GM19468 (cell line): ENCODE data around the gene EIF5.
A peak's percentile ranks its signal among the peaks of the same experiment; 100 is the strongest.

Experiments used
- ATAC-seq: cut with Tn5 transposase; IDR thresholded peaks from one replicate; pipeline ENCODE4 v1.9.1; 2021; ENCODE audit warnings: mild to moderate bottlenecking, moderate library complexity, moderate number of reproducible peaks; ENCODE audit not compliant: unreplicated experiment; ENCODE audit errors: extremely low read depth

Gene EIF5

GRCh38 chr14:103333754-103334643 lies at the start of gene EIF5:
EIF5 (plus strand) TSS chr14:103334237; CDS start chr14:103335861, 1,624 bp downstream.
- ATAC-seq: peak; percentile 74

GRCh38 chr14:103284574-103285467 lies 49.2 kb upstream of the EIF5 start:
- no peak for ATAC-seq

- no peak for ATAC-seq
These were observed 47.6 kb upstream of the EIF5 start for GRCh38 chr14:103286460-103286859.

- ATAC-seq: no peak
These were observed 46.8 kb upstream of the EIF5 start for GRCh38 chr14:103286968-103287850.

- no peak for ATAC-seq
These were observed 45.8 kb upstream of the EIF5 start for GRCh38 chr14:103288076-103288766.

- no peak for ATAC-seq
These were observed 44.0 kb upstream of the EIF5 start for GRCh38 chr14:103290056-103290455.

GRCh38 chr14:103290494-103290893 lies 43.5 kb upstream of the EIF5 start:
- ATAC-seq: no peak

GRCh38 chr14:103290961-103291360 lies 43.1 kb upstream of the EIF5 start:
- no peak for ATAC-seq

GRCh38 chr14:103292426-103293374 lies 41.3 kb upstream of the EIF5 start:
- peak; percentile 39 for ATAC-seq

- ATAC-seq: no peak
These were observed 40.6 kb upstream of the EIF5 start for GRCh38 chr14:103293465-103293864.

GRCh38 chr14:103294091-103294490 lies 39.9 kb upstream of the EIF5 start:
- ATAC-seq: no peak

GRCh38 chr14:103296007-103296406 lies 38.0 kb upstream of the EIF5 start:
- ATAC-seq: no peak

GRCh38 chr14:103296987-103297386 lies 37.0 kb upstream of the EIF5 start:
- ATAC-seq: no peak

GRCh38 chr14:103298620-103299019 lies 35.4 kb upstream of the EIF5 start:
- no peak for ATAC-seq

GRCh38 chr14:103301512-103302354 lies 32.3 kb upstream of the EIF5 start:
- ATAC-seq: no peak

GRCh38 chr14:103302966-103303365 lies 31.1 kb upstream of the EIF5 start:
- no peak for ATAC-seq

- no peak for ATAC-seq
These were observed 29.3 kb upstream of the EIF5 start for GRCh38 chr14:103304706-103305105.
